Left cardiac atrium (tissue), 4 donors: ENCODE measurements around the gene ARHGEF1. TPM values are rescaled to one million over a fixed set of nuclear protein-coding genes. Genes with fewer than 3 reads are reported as not detected.

Source experiments
- ATAC-seq, 2 donors: fragments of 200-7000 bp; cut with Tn5 transposase; one replicate each; pipeline ENCODE4 v1.9.1; 2020; ENCODE audit warnings: mild to moderate bottlenecking in 2 of 2, moderate library complexity in 2 of 2
- DNase-seq: peaks from one replicate; pipeline ENCODE4 v3.0.0-alpha.2; 2020
- intact Hi-C, 2 donors: fragments of 100-400 bp; cut with DNase I; formaldehyde crosslinking; loops; one replicate each; pipeline versions ENCODE4 v1.14.1 to v1.15.1; 2022 to 2023
- total RNA-seq, 2 donors: library from RNA; stranded (reverse); fragmentation: NEBNext Ultra II Directional; extraction: Animal tissue kit (Norgen Biotek cat#: 25700); gene quantifications; one replicate each; pipeline ENCODE4 v1.2.1, GENCODE V29; 2021
- donor health status: DM: no; HTN: yes; CAD: no.
- donor health status: DM: no; HTN: yes; CAD: no; lungs with severe emphysema.
- donor health status: DM: yes; HTN: yes; CAD: no.
- donor health status: Dilated cardiomyopathy.

Gene ARHGEF1
- total RNA-seq, 2 donors from 2014 or later = 47.0 to 59.1 TPM

DNA sequence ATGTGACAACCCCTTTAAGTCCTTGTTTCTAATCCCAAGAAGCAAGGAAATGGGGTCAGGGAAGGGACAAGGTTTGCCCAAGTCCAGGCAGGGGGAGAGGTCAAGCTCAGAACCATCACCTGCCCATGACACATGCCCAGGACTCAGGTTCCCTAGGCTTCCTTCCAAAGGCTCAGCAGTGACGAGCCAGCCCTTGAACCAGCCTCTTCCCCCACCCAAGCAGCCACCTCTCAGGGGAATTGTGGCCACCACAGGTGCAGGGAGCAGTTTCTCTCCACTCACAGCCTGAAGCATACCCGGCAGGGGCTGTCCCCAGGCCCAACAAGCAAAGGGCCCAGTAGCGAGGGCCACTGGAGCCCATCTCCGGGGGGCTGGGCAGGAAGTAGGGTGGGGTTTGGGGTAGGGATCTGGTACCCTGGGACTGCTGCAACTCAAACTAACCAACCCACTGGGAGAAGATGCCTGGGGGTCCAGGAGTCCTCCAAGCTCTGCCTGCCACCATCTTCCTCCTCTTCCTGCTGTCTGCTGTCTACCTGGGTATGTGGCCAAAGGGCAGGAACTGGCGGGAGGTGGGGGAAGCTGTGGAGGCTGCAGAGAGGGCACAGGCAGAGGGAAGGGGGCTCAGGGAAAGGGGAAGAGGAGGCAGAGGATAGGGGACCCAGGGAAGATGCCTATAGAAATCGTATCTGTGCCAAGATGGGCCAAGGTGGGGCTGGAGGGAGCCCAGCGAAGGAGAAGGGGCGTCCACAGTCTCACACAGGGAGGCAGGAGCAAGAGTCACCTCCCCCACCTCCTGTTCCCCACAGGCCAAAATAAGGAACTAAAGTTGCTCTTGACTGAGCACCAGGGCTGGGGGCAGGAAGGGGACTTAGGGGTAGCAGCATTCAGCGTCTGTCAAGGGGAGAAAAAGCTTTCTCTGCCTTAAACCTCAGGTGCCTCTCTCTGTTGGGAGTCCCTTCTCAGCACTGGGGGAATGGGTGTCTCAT, 5.8 kb upstream of the ARHGEF1 start, which contains the start of gene CD79A:
TSS of gene CD79A (plus strand) at position 433 of the 986 bp plus-strand sequence. CDS start at position 459, 26 bp downstream.
- intact Hi-C loops = loop anchor here in 1 of 2 donors (10.0 kb wide), 1 partner anchor 198 kb away; the partner anchor contains the start of genes GRIK5 and ZNF574
- no peak for ATAC-seq
- peak; percentile 11 for DNase-seq

DNA sequence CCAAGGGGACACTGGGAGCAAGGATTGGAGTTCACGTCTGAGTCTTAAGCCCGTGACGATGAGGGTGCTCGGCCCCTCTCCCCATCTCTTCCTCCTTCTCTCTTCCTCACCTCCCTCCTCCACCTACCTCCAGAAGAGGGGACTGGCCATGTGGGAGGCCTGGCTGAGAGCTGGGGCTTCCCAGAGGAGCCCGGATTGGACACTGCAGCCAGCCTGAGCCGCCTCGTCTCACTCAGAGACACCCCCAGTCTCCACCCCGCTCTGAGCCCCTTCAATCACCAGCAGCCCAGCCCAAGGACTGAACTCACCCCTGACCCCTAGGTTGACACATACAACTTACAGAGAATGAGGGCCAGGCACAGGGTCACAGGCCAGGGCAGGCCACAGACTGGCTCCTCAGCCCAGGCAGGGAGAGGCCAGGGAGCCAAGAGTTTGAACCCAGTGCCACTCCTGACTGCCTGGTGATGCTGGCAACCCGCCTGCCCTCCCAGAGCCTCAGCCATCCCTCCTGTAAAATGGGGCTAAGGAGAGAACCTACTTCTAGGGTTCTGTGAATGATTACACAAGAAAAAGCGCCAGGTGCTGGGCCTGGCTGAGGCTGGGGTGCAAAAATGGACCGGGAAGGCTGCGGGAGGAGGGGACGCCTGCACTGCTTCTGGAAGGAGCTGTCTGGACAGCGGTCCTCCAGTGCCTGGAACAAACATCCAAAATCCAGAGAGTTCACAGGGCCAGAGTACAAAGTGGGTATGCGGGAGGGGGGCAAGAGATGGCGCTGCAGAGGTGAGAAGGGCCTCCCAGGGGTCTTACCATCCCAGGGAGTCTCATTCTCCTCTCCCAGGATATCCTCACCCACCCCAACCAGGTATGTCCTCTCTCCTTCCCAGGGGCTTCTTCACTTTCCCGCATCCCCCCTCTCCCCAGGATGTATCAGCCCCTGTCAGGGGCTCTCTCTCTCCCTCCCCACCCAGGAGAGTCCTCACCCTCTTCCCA, 4.8 kb upstream of the ARHGEF1 start:
- DNase-seq (no peak), ATAC-seq (no peak)
- intact Hi-C loops = loop anchor here in 1 of 2 donors (10.0 kb wide), 1 partner anchor 197 kb away; the partner anchor contains the start of genes GRIK5 and ZNF574

DNA sequence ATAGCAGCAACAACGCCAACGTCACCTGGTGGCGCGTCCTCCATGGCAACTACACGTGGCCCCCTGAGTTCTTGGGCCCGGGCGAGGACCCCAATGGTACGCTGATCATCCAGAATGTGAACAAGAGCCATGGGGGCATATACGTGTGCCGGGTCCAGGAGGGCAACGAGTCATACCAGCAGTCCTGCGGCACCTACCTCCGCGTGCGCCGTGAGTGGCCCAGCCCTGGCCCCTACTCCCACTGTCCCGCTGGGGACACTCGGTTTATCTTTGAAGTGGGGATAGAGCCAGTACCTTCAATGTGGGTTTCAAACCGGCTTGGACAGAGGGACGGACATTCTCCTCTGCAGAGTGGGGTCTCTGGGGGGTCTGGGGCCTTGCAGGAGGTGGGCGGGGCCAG, 3.9 kb upstream of the ARHGEF1 start:
- no peak for ATAC-seq
- intact Hi-C loops = loop anchor here in 1 of 2 donors (10.0 kb wide), 1 partner anchor 196 kb away; the partner anchor contains the start of genes GRIK5 and ZNF574
- DNase-seq = no peak

DNA sequence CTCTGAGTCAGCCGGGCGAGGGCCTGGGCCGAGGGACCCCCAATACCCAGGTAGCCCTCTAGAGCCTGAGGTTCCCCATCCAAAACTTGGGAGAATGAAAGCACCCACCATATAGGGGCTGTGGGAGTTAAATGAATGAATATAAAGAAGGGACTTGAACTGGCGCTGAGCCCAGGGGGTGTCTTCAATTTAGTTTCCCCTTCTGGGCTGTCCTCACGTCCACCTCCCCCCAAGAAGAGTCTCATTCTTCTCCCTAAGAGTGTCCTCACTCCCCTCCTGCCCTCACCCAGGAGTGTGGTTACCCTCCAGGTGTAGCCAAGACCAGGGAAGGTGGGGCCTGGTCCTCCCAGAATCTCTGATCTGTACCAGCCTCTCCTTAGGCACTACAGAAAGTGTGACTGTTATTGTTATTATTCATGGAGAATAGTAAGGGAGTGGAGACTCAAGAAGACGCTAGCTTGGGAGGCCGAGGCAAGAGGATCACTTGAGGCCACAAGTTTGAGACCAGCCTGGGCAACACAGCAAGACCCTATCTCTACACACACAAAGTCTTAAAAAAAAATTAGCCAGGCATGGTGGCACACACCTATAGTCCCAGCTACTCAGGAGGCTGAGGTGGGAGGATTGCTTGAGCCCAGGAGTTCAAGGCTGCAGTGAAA, 3.2 kb upstream of the ARHGEF1 start:
- DNase-seq = no peak
- ATAC-seq = no peak
- intact Hi-C loops = loop anchor here in 1 of 2 donors (10.0 kb wide), 1 partner anchor 195 kb away; the partner anchor contains the start of genes GRIK5 and ZNF574

DNA sequence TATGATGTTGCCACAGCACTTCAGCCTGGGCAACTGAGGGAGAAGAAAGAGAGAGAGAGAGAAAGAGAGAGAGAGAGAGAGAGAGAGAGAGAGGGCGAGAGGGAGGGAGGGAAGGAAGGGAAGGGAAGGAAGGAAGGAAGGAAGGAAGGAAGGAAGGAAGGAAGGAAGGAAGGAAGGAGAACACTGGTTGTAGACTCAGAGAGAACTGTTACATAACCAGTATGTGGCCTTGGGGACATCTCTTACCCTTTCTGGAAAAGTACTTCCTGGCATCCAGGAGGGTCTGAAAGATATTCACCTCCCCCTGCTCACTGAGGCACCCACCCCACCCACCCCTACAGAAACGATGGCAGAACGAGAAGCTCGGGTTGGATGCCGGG, 2.7 kb upstream of the ARHGEF1 start:
- no peak for DNase-seq
- no peak for ATAC-seq
- intact Hi-C loops = no loop called here

DNA sequence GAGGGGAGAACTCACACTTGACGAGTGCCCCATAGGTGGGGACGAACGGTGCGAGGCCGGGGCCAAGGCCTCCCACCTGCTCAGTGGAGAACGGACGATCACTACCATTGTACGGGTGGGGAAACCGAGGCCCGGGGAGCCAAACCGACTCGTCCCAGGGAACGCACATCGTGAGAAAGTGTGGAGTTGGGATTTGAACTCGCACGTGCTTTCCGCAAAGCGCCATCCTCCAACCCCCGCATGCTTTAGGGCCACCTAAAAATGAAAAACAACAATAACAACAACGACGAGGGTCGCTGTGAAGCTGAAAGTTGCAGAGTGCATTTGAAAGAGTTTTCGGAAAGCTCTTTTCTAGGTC, 458 bp downstream of the ARHGEF1 start:
- intact Hi-C loops = no loop called here
- DNase-seq (no peak), ATAC-seq (no peak)

DNA sequence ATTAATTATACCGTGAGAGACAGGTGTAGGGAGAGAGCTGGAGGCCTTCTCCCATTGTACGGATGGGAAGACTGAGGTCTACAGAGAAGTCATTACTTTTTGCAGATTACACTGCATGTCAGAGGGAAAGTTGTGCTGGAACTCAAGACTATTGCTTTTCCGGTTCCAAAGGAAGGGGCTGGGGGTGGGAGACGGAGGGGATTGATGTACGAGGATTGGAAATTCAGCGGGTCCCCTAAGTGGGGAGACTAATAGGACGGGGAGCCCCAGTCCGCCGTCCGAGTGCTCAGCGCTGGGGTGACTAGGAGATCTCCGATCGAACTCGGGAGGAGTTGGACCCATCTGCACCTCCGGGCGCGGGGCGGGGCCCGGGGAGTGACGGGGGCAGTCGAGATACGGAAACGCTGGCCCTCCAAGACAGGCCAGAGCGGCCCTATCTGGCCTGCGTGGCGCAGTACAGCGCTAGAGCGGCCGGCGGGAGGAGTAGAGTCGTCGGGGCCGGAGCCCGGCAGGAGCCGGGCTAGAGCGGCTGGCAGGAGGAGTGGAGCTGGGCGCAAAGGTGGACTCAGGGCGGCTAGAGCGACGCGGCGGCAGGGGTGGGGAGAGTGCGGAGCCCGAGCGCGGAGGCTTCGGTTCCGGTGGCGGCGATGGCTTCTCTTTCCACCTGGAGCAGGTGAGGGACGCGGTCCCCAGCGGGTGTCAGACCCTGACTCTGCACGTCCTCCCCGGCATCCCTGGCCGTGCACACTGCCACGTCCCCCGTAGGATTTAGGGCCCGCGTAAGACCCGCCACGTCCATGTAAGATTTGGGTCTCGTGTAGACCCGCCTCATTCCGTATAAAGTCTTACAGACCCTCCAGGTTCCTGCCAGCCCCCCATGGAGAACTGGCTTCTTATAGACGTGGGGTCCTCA, 1.1 kb downstream of the ARHGEF1 start:
- peak; percentile 95 for DNase-seq
- peak; percentile 96 for ATAC-seq
- intact Hi-C loops = no loop called here

DNA sequence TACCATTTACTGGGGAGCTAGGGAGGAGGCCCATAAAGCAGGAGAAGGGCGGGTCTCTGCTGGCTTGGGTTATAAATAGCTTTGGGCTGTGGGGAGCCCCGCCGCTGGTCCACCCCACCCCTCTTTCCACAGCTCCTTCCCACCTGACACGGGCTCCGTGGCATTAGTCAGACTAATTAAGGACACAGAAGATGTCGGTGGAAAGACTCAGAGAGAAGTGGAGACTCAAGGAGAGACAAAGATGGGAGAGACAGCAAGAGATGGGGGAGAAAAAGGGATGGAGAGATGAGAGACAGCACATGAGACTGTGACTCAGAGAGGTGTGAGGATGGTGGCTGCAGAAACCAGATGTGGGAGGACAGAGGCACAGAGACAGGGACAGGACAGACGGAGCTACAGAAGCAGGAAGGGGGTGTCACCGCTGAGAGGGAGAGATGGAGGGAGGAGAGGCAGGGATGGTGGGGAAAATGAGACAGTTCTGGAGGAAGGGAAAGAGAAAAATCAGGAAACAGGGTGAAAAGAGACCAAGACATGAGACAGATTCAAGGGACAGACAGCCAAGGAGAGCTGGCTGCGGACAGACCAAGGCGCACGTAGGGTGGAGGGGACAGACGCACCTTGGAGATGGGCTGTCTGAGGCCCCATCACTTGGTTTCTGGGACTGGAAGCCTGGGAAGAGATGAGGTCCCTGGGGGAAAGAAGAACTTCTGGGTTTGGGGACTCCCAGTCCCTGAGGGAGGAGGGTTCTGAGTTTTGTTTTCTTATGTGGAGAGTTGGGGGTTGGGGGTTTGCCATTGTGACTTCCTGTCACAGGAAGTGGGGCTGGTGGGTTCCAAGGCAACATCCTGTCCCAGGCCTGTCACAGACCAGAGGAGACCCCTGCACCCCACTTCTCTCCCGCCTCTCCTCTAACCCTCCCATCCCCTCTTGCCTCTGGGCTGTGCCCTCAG, 4.1 kb downstream of the ARHGEF1 start:
- no peak for ATAC-seq
- intact Hi-C loops = no loop called here
- DNase-seq = no peak

DNA sequence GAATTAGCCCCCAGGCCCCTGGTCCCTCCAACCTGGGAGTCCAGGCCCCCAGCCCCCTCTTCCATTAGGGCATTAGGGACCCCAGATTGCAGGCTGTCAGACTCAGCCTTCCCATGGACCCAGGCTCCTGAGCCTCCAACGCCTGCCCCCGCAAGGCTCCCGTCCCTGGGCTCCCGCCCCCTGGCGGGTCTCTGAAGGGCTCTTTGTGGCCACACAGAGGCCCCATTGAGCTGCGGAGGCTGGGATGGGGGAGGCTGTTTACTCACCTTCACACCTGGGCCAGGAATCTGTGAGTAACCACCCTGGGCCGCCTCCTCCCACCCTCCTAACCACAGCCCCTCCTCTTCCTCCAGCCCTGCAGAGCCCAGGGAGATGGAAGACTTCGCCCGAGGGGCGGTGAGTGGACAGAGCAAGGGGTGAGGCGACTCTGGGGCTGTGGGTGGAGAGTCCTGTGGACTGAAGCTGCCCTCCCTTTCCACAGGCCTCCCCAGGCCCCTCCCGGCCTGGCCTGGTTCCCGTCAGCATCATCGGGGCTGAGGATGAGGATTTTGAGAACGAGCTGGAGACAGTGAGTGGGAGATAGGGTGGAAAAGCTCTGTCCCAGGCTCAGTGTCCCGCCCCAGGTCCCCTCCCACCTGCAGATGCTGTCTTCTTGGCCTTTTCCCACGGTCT, 4.9 kb downstream of the ARHGEF1 start:
- ATAC-seq (peak in 1 of 2 donors; percentile 1), DNase-seq (no peak)
- intact Hi-C loops = no loop called here

DNA sequence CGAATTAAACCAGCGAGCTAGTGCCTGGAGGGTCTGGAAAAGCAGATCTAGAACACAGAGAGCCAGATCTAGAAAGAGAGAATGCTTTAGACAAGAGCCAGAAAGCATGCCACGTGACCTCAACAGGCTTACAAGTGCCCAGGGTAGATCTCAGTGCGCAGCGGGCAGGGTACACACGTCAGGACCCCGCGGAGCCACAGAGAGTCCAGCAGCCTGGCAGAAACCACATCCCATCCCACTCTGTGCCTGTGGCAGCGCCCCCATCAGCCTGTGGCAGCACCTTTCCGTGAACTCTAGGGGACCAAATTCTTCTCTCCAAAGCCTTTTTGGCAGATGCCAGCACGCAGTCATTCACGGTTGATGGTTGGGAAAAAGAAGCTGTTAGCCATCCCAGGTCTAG, 5.9 kb downstream of the ARHGEF1 start:
- intact Hi-C loops = no loop called here
- ATAC-seq = no peak
- no peak for DNase-seq

DNA sequence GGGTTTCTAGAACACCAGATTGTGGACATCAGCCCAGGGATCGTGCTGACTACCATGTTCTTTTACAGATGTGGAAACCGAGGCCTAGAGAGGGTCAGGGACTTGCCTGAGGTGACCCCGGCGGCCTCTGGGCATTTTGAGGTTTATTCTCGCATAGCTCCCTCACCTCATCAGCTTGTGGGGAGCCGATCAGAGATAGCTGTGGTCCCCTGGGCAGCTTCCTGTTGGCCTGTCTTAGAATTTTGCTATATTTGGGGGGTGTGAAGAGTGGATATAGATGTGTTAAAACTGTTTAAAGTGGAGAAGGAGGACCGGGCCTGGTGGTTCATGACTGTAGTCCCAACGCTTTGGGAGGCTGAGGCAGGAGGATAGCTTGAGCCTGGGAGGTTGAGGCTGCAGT, 6.9 kb downstream of the ARHGEF1 start:
- intact Hi-C loops = no loop called here
- ATAC-seq (no peak), DNase-seq (no peak)

DNA sequence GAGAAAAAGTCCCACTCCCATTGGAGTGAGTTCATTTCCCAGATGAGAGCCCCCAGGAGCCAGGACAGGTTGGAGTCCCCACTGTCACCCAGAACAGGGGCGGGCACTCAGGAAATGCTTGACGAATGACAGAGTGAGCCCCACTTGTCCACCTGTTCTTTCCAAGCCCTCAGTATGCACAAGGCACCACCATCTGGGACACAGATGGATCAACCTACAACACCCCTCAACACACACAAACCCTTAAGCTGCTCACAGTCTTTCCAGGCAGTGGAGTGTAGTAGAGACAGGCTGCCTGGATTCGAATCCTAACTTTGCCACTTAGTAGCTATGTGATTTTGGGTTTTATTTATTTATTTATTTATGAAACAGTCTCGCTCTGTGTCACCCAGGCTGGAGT, 8.0 kb downstream of the ARHGEF1 start:
- intact Hi-C loops = no loop called here
- ATAC-seq (no peak), DNase-seq (no peak)

DNA sequence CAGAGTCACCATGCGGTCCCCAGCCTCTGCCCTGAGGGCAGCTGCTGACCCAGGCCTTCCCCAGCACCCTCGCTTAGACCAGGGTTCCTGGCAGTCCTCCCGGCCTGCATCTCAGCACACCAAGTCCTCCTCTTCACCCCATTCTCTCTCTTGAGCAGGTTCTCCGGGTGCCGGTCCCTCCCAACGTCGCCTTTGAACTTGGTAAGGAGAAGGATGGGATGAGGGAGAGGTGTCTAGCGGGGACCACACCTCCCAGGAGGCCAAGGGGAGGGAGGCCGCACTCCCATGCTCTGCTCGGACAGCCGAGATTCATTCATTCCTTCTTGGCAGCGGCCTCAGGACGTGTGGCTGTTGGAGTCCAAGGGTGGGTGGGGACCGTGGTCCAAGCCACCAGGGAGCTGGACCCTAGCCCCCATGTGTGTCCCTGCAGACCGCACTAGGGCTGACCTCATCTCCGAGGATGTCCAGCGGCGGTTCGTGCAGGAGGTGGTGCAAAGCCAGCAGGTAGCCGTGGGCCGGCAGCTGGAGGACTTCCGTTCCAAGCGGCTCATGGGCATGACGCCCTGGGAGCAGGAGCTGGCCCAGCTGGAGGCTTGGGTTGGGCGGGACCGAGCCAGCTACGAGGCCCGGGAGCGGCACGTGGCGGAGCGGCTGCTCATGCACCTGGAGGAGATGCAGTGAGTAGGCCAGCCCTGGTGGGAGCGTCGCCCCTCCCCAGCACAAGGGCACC, 9.4 kb downstream of the ARHGEF1 start:
- intact Hi-C loops = no loop called here
- ATAC-seq (no peak), DNase-seq (no peak)

DNA sequence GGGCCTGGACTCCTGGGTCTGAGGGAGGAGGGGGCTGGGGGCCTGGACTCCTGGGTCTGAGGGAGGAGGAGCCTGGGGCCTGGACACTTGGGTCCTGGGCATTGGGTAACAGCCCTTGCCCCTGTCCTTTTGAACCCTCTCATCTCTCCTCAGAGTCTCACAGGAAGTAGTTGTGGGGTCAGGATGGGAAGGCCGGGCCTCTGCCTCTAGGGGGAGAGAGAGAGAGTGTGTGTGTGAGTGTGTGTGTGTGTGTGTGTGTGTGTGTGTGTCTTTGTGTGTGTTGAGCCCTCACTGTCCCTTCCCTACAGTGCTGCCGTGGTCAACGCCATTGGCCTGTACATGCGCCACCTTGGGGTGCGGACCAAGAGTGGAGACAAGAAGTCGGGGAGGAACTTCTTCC, 10.9 kb downstream of the ARHGEF1 start:
- DNase-seq = no peak
- ATAC-seq = no peak
- intact Hi-C loops = no loop called here

DNA sequence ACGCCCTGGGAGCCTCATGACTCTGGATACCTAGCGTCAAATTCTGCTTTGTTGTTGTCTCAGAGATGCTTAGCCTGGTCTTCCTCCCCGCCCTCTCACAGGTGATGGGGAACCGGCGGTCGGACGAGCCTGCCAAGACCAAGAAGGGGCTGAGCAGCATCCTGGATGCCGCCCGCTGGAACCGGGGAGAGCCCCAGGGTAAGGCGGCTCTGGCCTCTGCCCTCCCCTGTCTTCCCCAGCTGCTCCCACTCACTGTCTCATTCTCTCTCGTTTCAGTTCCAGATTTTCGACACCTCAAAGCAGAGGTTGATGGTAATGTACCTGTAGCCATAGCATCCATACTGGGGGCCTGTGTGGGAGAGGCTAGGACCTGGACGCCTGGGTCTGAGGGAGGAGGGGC, 11.4 kb downstream of the ARHGEF1 start:
- DNase-seq (no peak), ATAC-seq (no peak)
- intact Hi-C loops = no loop called here
